ENCODE results near the gene PRAMEF13.
"Not testable (repeated sequence)": the region's sequence is repeated elsewhere in the genome, so short reads cannot be mapped to it uniquely, and the experiment has no call there.

The PRAMEF13 gene

DNA sequence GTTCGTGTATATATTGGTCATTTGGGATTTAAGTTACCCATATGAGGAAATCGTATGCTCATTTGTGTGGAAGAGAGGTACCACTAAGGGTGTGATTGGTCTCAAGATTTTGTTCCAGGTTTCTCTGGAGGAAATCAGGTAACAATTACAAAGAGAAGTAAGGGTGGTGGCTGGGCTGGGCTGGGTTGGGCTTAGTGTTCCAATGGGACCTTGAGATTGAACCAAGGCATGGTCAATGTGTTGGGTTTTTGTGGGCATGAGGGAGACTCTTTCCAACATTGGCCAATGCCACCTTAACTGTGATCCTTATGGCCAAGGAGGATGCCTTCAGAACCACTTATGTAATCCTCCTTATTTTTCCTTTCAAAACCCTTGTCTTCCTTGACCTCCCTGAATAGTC, 29.4 kb upstream of the PRAMEF13 start:
- H3K27me3 ChIP-seq (ENCODE audit: control insufficient read depth in 5 of 5, insufficient read depth in 4 of 5, low read length in 5 of 5); H3K9ac ChIP-seq (ENCODE audit: low read length in 5 of 5); H3K36me3 ChIP-seq (ENCODE audit: control insufficient read depth in 5 of 5, insufficient read depth in 5 of 5, low read length in 5 of 5); H3K27ac ChIP-seq (ENCODE audit: low read depth, low read length); H3K9me3 ChIP-seq (ENCODE audit: control insufficient read depth in 5 of 5, low read length in 5 of 5); H3K4me3 ChIP-seq (ENCODE audit: low read depth in 1 of 5, low read length in 5 of 5); H3K4me1 ChIP-seq (ENCODE audit: control insufficient read depth in 5 of 5, insufficient read depth in 5 of 5, low read length in 5 of 5): not testable (repeated sequence)

DNA sequence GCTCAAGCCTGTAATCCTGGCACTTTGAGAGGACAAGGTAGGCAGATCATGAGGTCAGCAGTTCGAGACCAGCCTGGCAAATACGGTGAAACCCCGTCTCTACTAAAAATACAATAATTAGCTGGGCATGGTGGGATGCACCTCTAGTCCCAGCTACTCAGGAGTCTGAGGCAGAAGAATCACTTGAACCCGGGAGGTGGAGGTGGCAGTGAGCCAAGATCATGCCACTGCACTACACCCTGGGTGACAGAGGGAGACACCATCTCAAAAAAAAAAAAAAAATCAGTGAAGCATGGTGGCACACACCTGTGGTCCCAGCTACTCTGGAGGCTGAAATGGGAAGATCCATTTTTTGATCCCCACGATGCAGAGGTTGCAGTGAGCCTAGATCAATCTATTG, 28.9 kb upstream of the PRAMEF13 start:
- H3K27ac ChIP-seq (ENCODE audit: low read depth, low read length); H3K4me3 ChIP-seq (ENCODE audit: low read depth in 1 of 5, low read length in 5 of 5); H3K4me1 ChIP-seq (ENCODE audit: control insufficient read depth in 5 of 5, insufficient read depth in 5 of 5, low read length in 5 of 5); H3K9ac ChIP-seq (ENCODE audit: low read length in 5 of 5); H3K27me3 ChIP-seq (ENCODE audit: control insufficient read depth in 5 of 5, insufficient read depth in 4 of 5, low read length in 5 of 5); H3K36me3 ChIP-seq (ENCODE audit: control insufficient read depth in 5 of 5, insufficient read depth in 5 of 5, low read length in 5 of 5); H3K9me3 ChIP-seq (ENCODE audit: control insufficient read depth in 5 of 5, low read length in 5 of 5): not testable (repeated sequence)

DNA sequence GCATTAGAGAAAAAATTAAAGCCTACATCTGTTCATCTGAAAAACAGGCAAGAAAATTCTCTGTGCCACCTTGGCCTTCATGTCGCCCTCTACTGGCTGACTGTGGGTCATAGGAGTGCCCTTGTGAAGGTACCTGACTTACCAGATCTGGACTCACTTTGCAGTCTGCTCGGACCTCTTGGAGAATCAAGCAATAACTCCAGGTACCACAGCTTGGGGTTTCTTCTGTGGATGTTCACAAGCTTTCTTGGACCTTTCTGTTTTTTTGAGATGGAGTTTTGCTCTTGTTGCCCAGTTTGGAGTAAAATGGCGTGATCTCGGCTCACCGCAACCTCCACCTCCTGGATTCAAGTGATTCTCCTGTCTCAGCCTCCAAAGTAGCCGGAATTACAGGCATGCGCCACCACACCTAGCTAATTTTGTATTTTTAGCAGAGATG, 27.2 kb upstream of the PRAMEF13 start:
- no peaks in the 10 kb centered on the region for H3K36me3 ChIP-seq (ENCODE audit: control insufficient read depth in 5 of 5, insufficient read depth in 5 of 5, low read length in 5 of 5)
- no peaks in the 10 kb centered on the region for H3K4me1 ChIP-seq (ENCODE audit: control insufficient read depth in 5 of 5, insufficient read depth in 5 of 5, low read length in 5 of 5)
- H3K9ac ChIP-seq (ENCODE audit: low read length in 5 of 5): no peak overlapping the region
- H3K27me3 ChIP-seq (ENCODE audit: control insufficient read depth in 5 of 5, insufficient read depth in 4 of 5, low read length in 5 of 5): peaks cover 0 to 8% (median 5%) of the 10 kb centered on the region in 5 donors
- H3K27ac ChIP-seq (ENCODE audit: low read depth, low read length): no peak overlapping the region
- no peak overlapping the region for H3K4me3 ChIP-seq (ENCODE audit: low read depth in 1 of 5, low read length in 5 of 5)
- H3K9me3 ChIP-seq (ENCODE audit: control insufficient read depth in 5 of 5, low read length in 5 of 5): no peaks in the 10 kb centered on the region

DNA sequence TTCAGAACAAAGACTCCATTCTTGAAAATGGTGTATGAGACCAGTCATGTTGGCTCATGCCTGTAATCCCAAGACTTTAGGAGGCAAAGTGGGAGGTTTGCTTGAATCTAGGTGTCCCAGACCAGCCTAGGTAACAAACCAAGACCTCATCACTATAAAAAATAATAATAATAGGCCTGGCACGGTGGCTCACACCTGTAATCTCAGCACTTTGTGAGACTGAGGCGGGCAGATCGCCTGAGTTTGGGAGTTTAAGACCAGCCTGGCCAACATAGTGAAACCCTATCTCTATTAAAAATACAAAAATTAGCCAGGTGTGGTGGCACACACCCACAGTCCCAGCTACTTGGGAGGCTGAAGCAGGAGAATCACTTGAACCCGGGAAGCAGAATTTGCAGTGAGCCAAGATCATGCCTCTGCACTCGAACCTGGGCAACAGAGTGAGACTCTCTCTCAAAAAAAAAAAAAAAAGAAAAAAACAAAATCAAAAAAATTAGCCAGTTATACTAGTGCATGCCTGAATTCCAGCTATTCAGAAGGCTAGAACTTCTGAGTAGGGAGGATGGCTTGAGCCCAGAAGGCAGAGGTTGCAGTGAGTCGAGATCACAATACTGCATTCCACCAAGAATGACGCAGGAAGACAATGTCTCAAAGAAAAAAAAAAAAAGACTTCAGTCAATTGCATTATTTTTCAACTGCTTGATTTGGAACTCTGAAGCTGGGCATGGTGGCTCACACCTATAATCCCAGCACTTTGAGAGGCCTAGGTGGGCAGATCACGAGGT, 26.3 kb upstream of the PRAMEF13 start:
- H3K4me1 ChIP-seq (ENCODE audit: control insufficient read depth in 5 of 5, insufficient read depth in 5 of 5, low read length in 5 of 5); H3K27me3 ChIP-seq (ENCODE audit: control insufficient read depth in 5 of 5, insufficient read depth in 4 of 5, low read length in 5 of 5); H3K36me3 ChIP-seq (ENCODE audit: control insufficient read depth in 5 of 5, insufficient read depth in 5 of 5, low read length in 5 of 5); H3K4me3 ChIP-seq (ENCODE audit: low read depth in 1 of 5, low read length in 5 of 5); H3K9ac ChIP-seq (ENCODE audit: low read length in 5 of 5); H3K9me3 ChIP-seq (ENCODE audit: control insufficient read depth in 5 of 5, low read length in 5 of 5); H3K27ac ChIP-seq (ENCODE audit: low read depth, low read length): not testable (repeated sequence)

DNA sequence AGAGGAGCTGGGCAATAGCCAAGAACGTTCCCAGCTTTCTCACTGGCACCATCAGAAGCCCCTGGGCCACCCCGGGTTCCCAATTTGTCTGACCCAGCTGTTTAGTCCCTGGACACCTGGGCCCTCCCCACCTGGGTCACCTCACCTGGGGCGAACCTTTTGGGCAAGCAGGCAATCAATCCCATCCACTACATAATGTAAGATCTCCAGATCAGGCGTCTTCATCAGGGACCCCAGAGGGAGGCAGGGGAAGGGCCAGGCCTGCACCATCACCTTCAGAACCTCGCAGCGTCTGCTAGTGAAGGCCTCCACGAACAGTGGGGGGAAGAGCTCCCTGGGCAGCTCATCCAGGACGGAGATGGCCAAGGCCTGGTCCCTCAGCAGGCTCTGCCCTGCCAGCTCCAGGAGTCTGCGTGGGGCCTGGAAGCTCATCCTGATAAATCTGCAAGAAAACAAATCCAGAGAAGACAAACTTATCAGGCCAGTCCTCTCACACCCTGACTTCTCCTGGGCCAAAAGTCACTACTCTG, 24.5 kb upstream of the PRAMEF13 start, which contains the start of gene PRAMEF18:
TSS of gene PRAMEF18 (minus strand) at position 480 of the 530 bp plus-strand sequence. CDS start at position 432, 48 bp downstream.
- not testable (repeated sequence) for H3K9me3 ChIP-seq (ENCODE audit: control insufficient read depth in 5 of 5, low read length in 5 of 5); H3K27ac ChIP-seq (ENCODE audit: low read depth, low read length); H3K4me3 ChIP-seq (ENCODE audit: low read depth in 1 of 5, low read length in 5 of 5); H3K9ac ChIP-seq (ENCODE audit: low read length in 5 of 5); H3K36me3 ChIP-seq (ENCODE audit: control insufficient read depth in 5 of 5, insufficient read depth in 5 of 5, low read length in 5 of 5); H3K4me1 ChIP-seq (ENCODE audit: control insufficient read depth in 5 of 5, insufficient read depth in 5 of 5, low read length in 5 of 5); H3K27me3 ChIP-seq (ENCODE audit: control insufficient read depth in 5 of 5, insufficient read depth in 4 of 5, low read length in 5 of 5)

DNA sequence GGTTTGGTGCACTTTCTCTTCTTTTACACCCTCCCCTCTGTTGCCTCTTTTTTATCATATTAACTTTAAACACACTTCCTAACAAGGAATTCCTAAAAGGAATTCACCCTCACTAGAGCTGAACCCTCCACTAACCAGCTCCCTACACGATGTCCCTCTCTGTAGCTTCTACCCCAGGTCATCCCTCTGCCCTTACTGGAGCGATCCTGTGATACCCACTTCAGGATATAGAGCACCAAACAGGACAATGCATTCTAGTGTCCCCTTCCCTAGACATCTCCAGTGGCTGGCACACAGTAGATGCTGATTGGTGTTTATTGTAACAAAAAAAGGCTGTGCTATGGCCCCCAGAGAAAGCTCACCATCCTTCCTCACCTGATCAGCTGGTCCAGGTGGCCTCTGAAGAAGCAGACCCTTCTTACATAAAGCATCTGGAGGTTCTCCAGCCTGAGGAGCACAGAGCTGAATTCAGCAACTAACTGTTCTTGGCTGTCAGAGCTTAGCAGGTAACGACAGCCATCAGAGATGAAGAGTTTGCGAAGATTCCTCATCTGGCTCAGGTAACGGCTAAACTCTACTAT, 23.4 kb upstream of the PRAMEF13 start:
- no peak overlapping the region for H3K27ac ChIP-seq (ENCODE audit: low read depth, low read length)
- no peak overlapping the region for H3K9ac ChIP-seq (ENCODE audit: low read length in 5 of 5)
- H3K4me3 ChIP-seq (ENCODE audit: low read depth in 1 of 5, low read length in 5 of 5): no peak overlapping the region
- no peaks in the 10 kb centered on the region for H3K9me3 ChIP-seq (ENCODE audit: control insufficient read depth in 5 of 5, low read length in 5 of 5)
- H3K4me1 ChIP-seq (ENCODE audit: control insufficient read depth in 5 of 5, insufficient read depth in 5 of 5, low read length in 5 of 5): no peaks in the 10 kb centered on the region
- no peaks in the 10 kb centered on the region for H3K36me3 ChIP-seq (ENCODE audit: control insufficient read depth in 5 of 5, insufficient read depth in 5 of 5, low read length in 5 of 5)
- peaks cover 0 to 6% (median 4%) of the 10 kb centered on the region in 5 donors for H3K27me3 ChIP-seq (ENCODE audit: control insufficient read depth in 5 of 5, insufficient read depth in 4 of 5, low read length in 5 of 5)

DNA sequence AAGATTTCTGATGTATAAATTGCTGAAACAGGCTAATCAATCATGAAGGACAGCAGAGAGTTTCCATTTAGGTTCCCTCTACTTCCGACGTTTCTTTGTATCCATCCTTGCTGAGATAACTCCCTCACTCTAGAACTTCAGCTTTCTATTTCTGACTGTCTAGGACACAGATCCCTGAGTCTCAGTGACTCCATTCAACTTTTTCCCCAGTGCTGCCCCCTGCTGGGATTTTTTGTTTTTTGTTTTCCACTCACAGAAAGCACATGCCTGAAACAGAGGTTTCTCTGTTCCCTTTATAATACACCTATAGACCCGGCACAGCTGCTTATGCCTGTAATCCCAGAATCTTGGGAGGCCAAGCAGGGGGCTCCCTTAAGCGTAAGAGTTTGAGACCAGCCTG, 21.6 kb upstream of the PRAMEF13 start:
- H3K9me3 ChIP-seq (ENCODE audit: control insufficient read depth in 5 of 5, low read length in 5 of 5); H3K9ac ChIP-seq (ENCODE audit: low read length in 5 of 5); H3K4me1 ChIP-seq (ENCODE audit: control insufficient read depth in 5 of 5, insufficient read depth in 5 of 5, low read length in 5 of 5); H3K36me3 ChIP-seq (ENCODE audit: control insufficient read depth in 5 of 5, insufficient read depth in 5 of 5, low read length in 5 of 5); H3K4me3 ChIP-seq (ENCODE audit: low read depth in 1 of 5, low read length in 5 of 5); H3K27me3 ChIP-seq (ENCODE audit: control insufficient read depth in 5 of 5, insufficient read depth in 4 of 5, low read length in 5 of 5); H3K27ac ChIP-seq (ENCODE audit: low read depth, low read length): not testable (repeated sequence)

DNA sequence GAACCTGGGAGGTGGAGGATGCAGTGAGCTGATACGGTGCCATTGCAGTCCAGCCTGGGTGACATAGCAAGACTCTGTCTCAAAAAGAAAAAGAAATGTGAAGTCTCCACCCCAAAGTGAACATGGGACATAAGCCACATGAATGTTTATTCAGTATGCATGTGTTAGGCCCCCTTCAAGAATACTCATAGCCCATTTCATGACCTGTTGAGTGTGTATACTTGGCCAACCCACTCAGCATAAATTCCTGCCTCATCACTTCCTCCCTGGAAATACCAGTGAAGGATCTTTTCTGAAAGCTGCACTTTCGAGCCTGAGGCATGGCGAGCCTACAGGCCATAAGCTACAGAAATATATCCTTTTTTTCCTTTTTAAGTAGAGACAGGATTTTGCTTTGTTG, 18.0 kb upstream of the PRAMEF13 start:
- not testable (repeated sequence) for H3K27me3 ChIP-seq (ENCODE audit: control insufficient read depth in 5 of 5, insufficient read depth in 4 of 5, low read length in 5 of 5); H3K4me3 ChIP-seq (ENCODE audit: low read depth in 1 of 5, low read length in 5 of 5); H3K9ac ChIP-seq (ENCODE audit: low read length in 5 of 5); H3K9me3 ChIP-seq (ENCODE audit: control insufficient read depth in 5 of 5, low read length in 5 of 5); H3K27ac ChIP-seq (ENCODE audit: low read depth, low read length); H3K4me1 ChIP-seq (ENCODE audit: control insufficient read depth in 5 of 5, insufficient read depth in 5 of 5, low read length in 5 of 5); H3K36me3 ChIP-seq (ENCODE audit: control insufficient read depth in 5 of 5, insufficient read depth in 5 of 5, low read length in 5 of 5)

DNA sequence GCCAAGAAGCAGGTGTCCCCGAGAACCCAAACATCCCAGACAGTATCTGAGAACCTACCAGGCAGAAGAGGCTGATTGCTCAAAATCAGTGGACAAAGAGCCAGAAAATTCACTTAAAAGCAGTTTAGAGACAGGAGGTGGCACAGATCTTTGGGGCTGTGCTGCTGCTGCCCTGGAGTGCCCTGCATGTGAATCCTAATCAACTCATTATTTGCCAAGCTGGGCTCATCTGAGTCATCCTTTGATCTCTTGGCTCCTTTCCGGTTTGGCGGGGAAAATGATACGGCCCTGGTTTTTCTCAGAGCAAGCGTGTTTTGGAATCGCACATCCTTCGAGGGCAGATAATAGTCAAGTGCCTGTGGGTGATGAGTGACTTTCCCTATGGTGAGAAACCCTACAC, 15.4 kb upstream of the PRAMEF13 start:
- H3K4me3 ChIP-seq (ENCODE audit: low read depth in 1 of 5, low read length in 5 of 5); H3K9me3 ChIP-seq (ENCODE audit: control insufficient read depth in 5 of 5, low read length in 5 of 5); H3K27ac ChIP-seq (ENCODE audit: low read depth, low read length); H3K27me3 ChIP-seq (ENCODE audit: control insufficient read depth in 5 of 5, insufficient read depth in 4 of 5, low read length in 5 of 5); H3K9ac ChIP-seq (ENCODE audit: low read length in 5 of 5); H3K4me1 ChIP-seq (ENCODE audit: control insufficient read depth in 5 of 5, insufficient read depth in 5 of 5, low read length in 5 of 5); H3K36me3 ChIP-seq (ENCODE audit: control insufficient read depth in 5 of 5, insufficient read depth in 5 of 5, low read length in 5 of 5): not testable (repeated sequence)

DNA sequence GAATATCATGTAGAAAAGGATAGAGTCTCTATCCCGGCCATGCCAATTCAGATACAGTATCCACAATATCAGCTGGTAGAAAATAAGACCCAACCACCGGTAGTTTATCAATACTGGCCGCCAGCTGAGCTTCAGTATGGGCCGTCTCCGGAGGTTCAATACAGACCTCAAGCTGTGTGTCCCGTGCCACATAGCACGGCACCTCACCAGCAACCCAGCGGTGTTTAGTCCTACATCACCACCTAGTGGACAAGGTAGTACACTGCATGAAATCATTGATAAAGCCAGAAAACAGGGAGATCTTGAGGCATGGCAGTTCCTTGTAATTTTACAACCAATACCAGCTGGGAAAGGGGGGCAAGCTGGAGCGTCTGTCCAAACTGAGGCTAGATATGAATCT, 7.5 kb upstream of the PRAMEF13 start:
- not testable (repeated sequence) for H3K27ac ChIP-seq (ENCODE audit: low read depth, low read length)

More for the DNA sequence above, 7.5 kb upstream of the PRAMEF13 start:
- not testable (repeated sequence) for H3K27me3 ChIP-seq (ENCODE audit: control insufficient read depth in 5 of 5, insufficient read depth in 4 of 5, low read length in 5 of 5); H3K9me3 ChIP-seq (ENCODE audit: control insufficient read depth in 5 of 5, low read length in 5 of 5); H3K36me3 ChIP-seq (ENCODE audit: control insufficient read depth in 5 of 5, insufficient read depth in 5 of 5, low read length in 5 of 5); H3K4me1 ChIP-seq (ENCODE audit: control insufficient read depth in 5 of 5, insufficient read depth in 5 of 5, low read length in 5 of 5); H3K9ac ChIP-seq (ENCODE audit: low read length in 5 of 5); H3K4me3 ChIP-seq (ENCODE audit: low read depth in 1 of 5, low read length in 5 of 5)

Data from subcutaneous abdominal adipose tissue (tissue), 5 donors.